Mesenchymal stem cell (in vitro differentiated cells and primary cell): Measurements from ENCODE around the gene CLDN4.

ENCODE experiments used
- DNase-seq: peaks from one replicate; pipeline ENCODE4 v3.0.0-alpha.2; 2013
- H2AFZ ChIP-seq: one replicate; pipeline ENCODE4 v1.6.1; 2013; ENCODE audit warnings: low read depth, mild to moderate bottlenecking, control low read depth, inconsistent platforms, low read length, moderate library complexity
- H2AK5ac ChIP-seq: 2 replicates; pipeline ENCODE4 v1.6.1; 2013; ENCODE audit warnings: low read length, moderate library complexity, mild to moderate bottlenecking, inconsistent platforms; ENCODE audit not compliant: severe bottlenecking
- H2BK120ac ChIP-seq: one replicate; pipeline ENCODE4 v1.6.1; 2013; ENCODE audit warnings: low read depth, mild to moderate bottlenecking, inconsistent platforms, low read length, moderate library complexity
- H2BK12ac ChIP-seq, 2 experiments: one replicate each; pipeline ENCODE4 v1.6.1; 2013; ENCODE audit warnings: inconsistent platforms in 2 of 2, low read length in 2 of 2, mild to moderate bottlenecking in 2 of 2, moderate library complexity in 2 of 2, control low read depth in 1 of 2
- H2BK15ac ChIP-seq: one replicate; pipeline ENCODE4 v1.6.1; 2013; ENCODE audit warnings: mild to moderate bottlenecking, low read depth, inconsistent platforms; ENCODE audit not compliant: poor library complexity, severe bottlenecking
- H2BK5ac ChIP-seq: 2 replicates; pipeline ENCODE4 v1.6.1; 2013; ENCODE audit warnings: low read depth, mild to moderate bottlenecking, low read length, control low read depth, inconsistent platforms; ENCODE audit not compliant: poor library complexity, severe bottlenecking
- H3K14ac ChIP-seq, 2 experiments: one replicate each; pipeline ENCODE4 v1.6.1; 2013; ENCODE audit warnings: inconsistent platforms in 2 of 2, low read length in 2 of 2, control low read depth in 1 of 2, mild to moderate bottlenecking in 1 of 2, moderate library complexity in 1 of 2
- H3K18ac ChIP-seq, 2 experiments: one replicate each; pipeline ENCODE4 v1.6.1; 2013; ENCODE audit warnings: inconsistent platforms in 2 of 2, low read length in 2 of 2, control low read depth in 1 of 2, low read depth in 1 of 2, mild to moderate bottlenecking in 1 of 2
- H3K23ac ChIP-seq, 2 experiments: one replicate each; pipeline ENCODE4 v1.6.1; 2013; ENCODE audit warnings: inconsistent platforms in 2 of 2, low read length in 2 of 2, mild to moderate bottlenecking in 2 of 2, moderate library complexity in 2 of 2, control low read depth in 1 of 2
- H3K27ac ChIP-seq: 2 replicates; pipeline ENCODE4 v1.5.1; 2013; ENCODE audit warnings: mild to moderate bottlenecking, moderate library complexity, low read length, control low read depth, inconsistent platforms; ENCODE audit not compliant: poor library complexity, severe bottlenecking
- H3K27me3 ChIP-seq, 2 experiments: 2 replicates each; pipeline versions ENCODE4 v1.6.1 to v1.7.0; 2013; ENCODE audit warnings: low read length in 2 of 2, mild to moderate bottlenecking in 2 of 2, moderate library complexity in 2 of 2, control low read depth in 1 of 2, inconsistent platforms in 1 of 2; ENCODE audit not compliant: control insufficient read depth in 1 of 2, insufficient read depth in 1 of 2
- H3K36me3 ChIP-seq, 2 experiments: 2 replicates each; pipeline versions ENCODE4 v1.6.1 to v1.7.0; 2013; ENCODE audit warnings: low read length in 2 of 2, control low read depth in 1 of 2, inconsistent platforms in 1 of 2, low read depth in 1 of 2, mild to moderate bottlenecking in 1 of 2; ENCODE audit not compliant: insufficient read depth in 2 of 2, control insufficient read depth in 1 of 2
- H3K4ac ChIP-seq, 2 experiments: one replicate each; pipeline ENCODE4 v1.6.1; 2013; ENCODE audit warnings: inconsistent platforms in 2 of 2, low read length in 2 of 2, mild to moderate bottlenecking in 2 of 2, moderate library complexity in 2 of 2, control low read depth in 1 of 2, low read depth in 1 of 2
- H3K4me1 ChIP-seq: 2 replicates; pipeline ENCODE4 v1.6.1; 2013; ENCODE audit warnings: low read depth, low read length, control low read depth; ENCODE audit not compliant: control insufficient read depth, insufficient read depth
- H3K4me2 ChIP-seq: 2 replicates; pipeline ENCODE4 v1.6.1; 2013; ENCODE audit warnings: low read length, mild to moderate bottlenecking, inconsistent platforms; ENCODE audit not compliant: poor library complexity, severe bottlenecking
- H3K4me3 ChIP-seq, 2 experiments: 2 replicates each; pipeline versions ENCODE4 v1.5.1 to v1.7.0; 2013; ENCODE audit warnings: low read length in 2 of 2, mild to moderate bottlenecking in 2 of 2, control low read depth in 1 of 2, low read depth in 1 of 2; ENCODE audit not compliant: insufficient read depth in 1 of 2
- H3K79me1 ChIP-seq: replicated peaks from 2 replicates; pipeline ENCODE4 v1.6.1; 2013; ENCODE audit warnings: mild to moderate bottlenecking, control low read depth, low read length, inconsistent platforms; ENCODE audit not compliant: poor library complexity, severe bottlenecking
- H3K9ac ChIP-seq: 2 replicates; pipeline ENCODE4 v1.7.0; 2013; ENCODE audit warnings: mild to moderate bottlenecking, low read length, moderate library complexity
- H3K9me3 ChIP-seq: 2 replicates; pipeline ENCODE4 v1.7.0; 2013; ENCODE audit warnings: mild to moderate bottlenecking, low read length; ENCODE audit not compliant: control insufficient read depth
- H4K8ac ChIP-seq: one replicate; pipeline ENCODE4 v1.6.1; 2013; ENCODE audit warnings: inconsistent platforms, mild to moderate bottlenecking, low read length, moderate library complexity
- H4K91ac ChIP-seq: one replicate; pipeline ENCODE4 v1.6.1; 2013; ENCODE audit warnings: mild to moderate bottlenecking, low read length, inconsistent platforms
- WGBS: methylation state at CpG from one replicate; pipeline ENCODE4 v1.1.7; 2013; ENCODE audit warnings: mixed read lengths; 5-methylcytosine and 5-hydroxymethylcytosine counted together

Gene CLDN4

GRCh38 chr7:73856941-73857340, 26.1 kb downstream of the CLDN4 start:
- Histone ChIP-seq H4K8ac (no peak overlapping the region), H3K4me3 (no peak overlapping the region), H2BK12ac (no peak overlapping the region), H2AFZ (no peak overlapping the region), H4K91ac (no peak overlapping the region), H3K14ac (no peak overlapping the region), H2BK5ac (no peak overlapping the region), H3K4me2 (no peak overlapping the region), H3K79me1 (no peaks in the 10 kb centered on the region), H2BK120ac (no peak overlapping the region), H3K4me1 (peaks cover 7% of the 10 kb centered on the region), H3K4ac (no peak overlapping the region), H3K23ac (no peak overlapping the region), H3K27ac (no peak overlapping the region), H3K27me3 (peaks cover 0 to 7% of the 10 kb centered on the region in 2 experiments), H3K9ac (no peak overlapping the region), H3K9me3 (no peaks in the 10 kb centered on the region), H2AK5ac (no peak overlapping the region), H3K36me3 (no peaks in the 10 kb centered on the region), H2BK15ac (no peak overlapping the region), H3K18ac (no peak overlapping the region)
- 66% methylated on average over 3 of the region's 3 CpGs for WGBS
- no peak for DNase-seq

GRCh38 chr7:73858807-73859206, 28.0 kb downstream of the CLDN4 start:
- H2BK5ac ChIP-seq: no peak overlapping the region
- H3K23ac ChIP-seq: no peak overlapping the region
- H4K8ac ChIP-seq: no peak overlapping the region
- H3K18ac ChIP-seq: no peak overlapping the region
- H3K9ac ChIP-seq: no peak overlapping the region
- no peaks in the 10 kb centered on the region for H3K79me1 ChIP-seq
- no peak overlapping the region for H3K4me2 ChIP-seq
- no peaks in the 10 kb centered on the region for H3K36me3 ChIP-seq
- no peak overlapping the region for H2AK5ac ChIP-seq
- no peak overlapping the region for H2BK12ac ChIP-seq
- 66% methylated on average over 2 of the region's 2 CpGs for WGBS
- no peak overlapping the region for H3K27ac ChIP-seq
- no peak overlapping the region for H2AFZ ChIP-seq
- no peak overlapping the region for H3K4ac ChIP-seq
- DNase-seq: peak; percentile 59
- H3K4me3 ChIP-seq: no peak overlapping the region
- no peaks in the 10 kb centered on the region for H3K9me3 ChIP-seq
- peaks cover 0 to 10% of the 10 kb centered on the region in 2 experiments for H3K27me3 ChIP-seq
- H2BK15ac ChIP-seq: no peak overlapping the region
- H4K91ac ChIP-seq: no peak overlapping the region
- peaks cover 3% of the 10 kb centered on the region for H3K4me1 ChIP-seq
- no peak overlapping the region for H3K14ac ChIP-seq
- no peak overlapping the region for H2BK120ac ChIP-seq

DNA sequence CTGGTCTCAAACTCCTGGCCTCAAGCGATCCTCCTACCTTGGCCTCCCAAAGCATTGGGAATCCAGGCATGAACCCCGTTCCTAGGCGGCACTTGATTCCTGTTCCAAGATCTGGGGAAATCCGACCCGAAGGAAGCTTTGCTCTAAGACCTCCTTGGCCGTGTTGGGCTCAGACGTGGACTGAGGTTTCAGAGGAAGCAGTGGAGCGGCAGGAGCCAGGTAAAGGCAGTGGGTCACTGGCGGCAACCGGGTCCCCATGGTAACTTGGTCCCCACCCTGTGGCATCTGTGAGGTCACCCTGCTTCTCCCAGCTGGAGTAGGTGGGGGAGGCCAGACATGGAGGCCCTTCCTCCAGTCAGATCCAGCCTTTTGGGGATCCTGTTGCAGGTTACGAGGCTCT, 30.1 kb downstream of the CLDN4 start, which contains the start of gene TMEM270:
Gene TMEM270, plus strand, starts transcription at position 301 of the 400 bp plus-strand sequence. Its CDS starts 36 bp downstream, at position 337.
- Histone ChIP-seq H2BK15ac (no peak within 1 kb of the TSS), H3K27ac (no peak within 1 kb of the TSS), H3K27me3 (peaks cover 0 to 10% of the 10 kb centered on the region in 2 experiments), H2AK5ac (no peak within 1 kb of the TSS), H3K4me3 (no peak within 1 kb of the TSS), H3K18ac (no peak within 1 kb of the TSS), H4K8ac (no peak within 1 kb of the TSS), H3K14ac (no peak within 1 kb of the TSS), H2BK12ac (no peak within 1 kb of the TSS), H2AFZ (no peak within 1 kb of the TSS), H3K4ac (no peak within 1 kb of the TSS), H3K79me1 (no peaks in the 10 kb centered on the region), H3K9me3 (no peaks in the 10 kb centered on the region), H3K36me3 (no peaks in the 10 kb centered on the region), H3K9ac (no peak within 1 kb of the TSS), H4K91ac (no peak within 1 kb of the TSS), H2BK120ac (no peak within 1 kb of the TSS), H2BK5ac (no peak within 1 kb of the TSS), H3K4me2 (no peak within 1 kb of the TSS), H3K4me1 (peaks cover 1% of the 10 kb centered on the region), H3K23ac (no peak within 1 kb of the TSS)
- 90% methylated on average over 10 of the region's 11 CpGs for WGBS
- no peak for DNase-seq

DNA sequence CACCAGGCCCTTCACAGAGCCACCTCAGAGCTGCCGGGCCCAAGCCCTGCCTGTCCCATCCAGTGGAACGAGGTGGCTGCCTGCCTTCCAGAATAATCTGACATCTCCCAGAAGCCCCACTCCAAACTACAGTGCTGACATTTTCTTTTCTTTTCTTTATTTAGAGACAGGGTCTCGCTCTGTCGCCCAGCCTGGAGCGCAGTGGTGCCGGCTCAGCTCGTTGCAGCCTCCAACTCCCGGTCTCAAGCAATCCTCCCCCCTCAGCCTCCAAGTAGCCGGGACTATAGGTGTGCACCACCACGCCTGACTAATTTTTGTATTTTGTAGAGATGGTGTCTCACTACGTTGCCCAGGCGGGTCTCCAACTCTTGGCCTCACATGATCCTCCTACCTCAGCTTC, 30.5 kb downstream of the CLDN4 start:
- H3K9me3 ChIP-seq: no peaks in the 10 kb centered on the region
- no peak overlapping the region for H4K91ac ChIP-seq
- no peak overlapping the region for H3K27ac ChIP-seq
- H2BK12ac ChIP-seq: no peak overlapping the region
- no peak overlapping the region for H2BK15ac ChIP-seq
- H3K4me3 ChIP-seq: no peak overlapping the region
- H4K8ac ChIP-seq: no peak overlapping the region
- H3K4ac ChIP-seq: no peak overlapping the region
- no peak overlapping the region for H3K4me2 ChIP-seq
- H2BK5ac ChIP-seq: no peak overlapping the region
- no peak overlapping the region for H3K9ac ChIP-seq
- peaks cover 0 to 10% of the 10 kb centered on the region in 2 experiments for H3K27me3 ChIP-seq
- H3K4me1 ChIP-seq: no peaks in the 10 kb centered on the region
- H3K14ac ChIP-seq: no peak overlapping the region
- H2BK120ac ChIP-seq: no peak overlapping the region
- H3K36me3 ChIP-seq: no peaks in the 10 kb centered on the region
- H2AK5ac ChIP-seq: no peak overlapping the region
- H3K18ac ChIP-seq: no peak overlapping the region
- H3K23ac ChIP-seq: no peak overlapping the region
- no peak for DNase-seq
- 91% methylated on average over 9 of the region's 12 CpGs for WGBS
- no peaks in the 10 kb centered on the region for H3K79me1 ChIP-seq
- H2AFZ ChIP-seq: no peak overlapping the region
